Panc1 (cell line): ENCODE data around the gene CANX. TPM values are rescaled to one million over a fixed set of nuclear protein-coding genes. Genes with fewer than 3 reads are reported as not detected.

Experiments
- ATAC-seq: fragments of 200-7000 bp; cut with Tn5 transposase; 2 replicates; pipeline ENCODE4 v1.9.1; 2020; ENCODE audit warnings: mild to moderate bottlenecking, moderate library complexity
- BruUV-seq: library from RNA; stranded (reverse); fragments of 400-500 nt; replicated peaks from 2 replicates; lab custom pipeline; 2021; lab: Mats Ljungman, UMichigan
- CTCF ChIA-PET: fragments of 300-600 bp; sonication (Branson Sonifier 250); formaldehyde crosslinking; loops from one replicate; lab custom pipeline; 2022; ENCODE audit warnings: antibody characterized with exemption; lab: Charles Lee
- POLR2A ChIA-PET: fragments of 300-600 bp; sonication (Branson Sonifier 250); formaldehyde crosslinking; loops from one replicate; lab custom pipeline; 2022; ENCODE audit warnings: antibody characterized with exemption; lab: Charles Lee
- DNase-seq: peaks from one replicate; pipeline ENCODE4 v3.0.0-alpha.2; 2010; ENCODE audit warnings: low read depth, low spot score
- H3K27ac ChIP-seq: 2 replicates; pipeline ENCODE4 v1.5.1; 2011; ENCODE audit warnings: mild to moderate bottlenecking, low read length, inconsistent platforms
- H3K27me3 ChIP-seq: fragments of 200-500 bp; sonication (Bioruptor generic); 2 replicates; pipeline ENCODE4 v1.6.0; 2014; ENCODE audit warnings: low read length, inconsistent platforms; ENCODE audit not compliant: control insufficient read depth, insufficient read depth
- H3K36me3 ChIP-seq: fragments of 200-500 bp; sonication (Bioruptor generic); 2 replicates; pipeline ENCODE4 v1.5.1; 2014; ENCODE audit warnings: inconsistent platforms, mild to moderate bottlenecking, low read length, moderate library complexity; ENCODE audit not compliant: control insufficient read depth, insufficient read depth
- H3K4me1 ChIP-seq: 2 replicates; pipeline ENCODE4 v1.5.1; 2011; ENCODE audit warnings: inconsistent platforms, mild to moderate bottlenecking, low read length, moderate library complexity; ENCODE audit not compliant: control insufficient read depth, insufficient read depth
- H3K4me3 ChIP-seq, 2 experiments: 2 replicates each; pipeline ENCODE4 v1.5.1; 2011 to 2012; ENCODE audit warnings: low read depth in 2 of 2, low read length in 2 of 2, mild to moderate bottlenecking in 2 of 2, inconsistent platforms in 1 of 2, moderate library complexity in 1 of 2
- H3K9me3 ChIP-seq: fragments of 200-500 bp; sonication (Bioruptor generic); 2 replicates; pipeline ENCODE4 v1.5.1; 2014; ENCODE audit warnings: low read depth, mild to moderate bottlenecking, inconsistent platforms, low read length, moderate library complexity; ENCODE audit not compliant: control insufficient read depth, insufficient read depth
- CTCF ChIP-seq: fragments of 450-650 bp; IDR thresholded peaks from 2 replicates; pipeline ENCODE4 v1.5.1; 2017; ENCODE audit warnings: mild to moderate bottlenecking
- POLR2AphosphoS5 ChIP-seq: IDR thresholded peaks from 2 replicates; pipeline ENCODE4 v1.6.1; 2012; ENCODE audit warnings: mild to moderate bottlenecking, low read depth, low read length, moderate library complexity
- REST ChIP-seq, 2 experiments: IDR thresholded peaks; 2 replicates each; pipeline ENCODE4 v1.6.1; 2011 to 2012; ENCODE audit warnings: low read depth in 2 of 2, control low read depth in 1 of 2, low read length in 1 of 2, mild to moderate bottlenecking in 1 of 2, moderate library complexity in 1 of 2; ENCODE audit not compliant: insufficient read depth in 1 of 2
- SIN3A ChIP-seq: IDR thresholded peaks from 2 replicates; pipeline ENCODE4 v1.6.1; 2012; ENCODE audit warnings: low read depth, mild to moderate bottlenecking, low read length, moderate library complexity, borderline replicate concordance; ENCODE audit not compliant: insufficient read depth
- TCF7L2 ChIP-seq: IDR thresholded peaks from 2 replicates; pipeline ENCODE4 v1.6.1; 2011; ENCODE audit warnings: mild to moderate bottlenecking, low read depth, low read length, inconsistent platforms
- in situ Hi-C: cut with HindIII; loops from 2 replicates; pipeline ENCODE4 v1.10.0; 2016; ENCODE audit warnings: low sequenced_read_pairs, low pct_unique_long_range_greater_than_20kb
- intact Hi-C: fragments of 100-400 bp; cut with micrococcal nuclease; formaldehyde crosslinking; loops from one replicate; pipeline ENCODE4 v1.10.0; 2022; ENCODE audit not compliant: unreplicated experiment
- total RNA-seq: library from RNA; stranded (reverse); gene quantifications from one replicate; pipeline ENCODE4 v1.2.1, GENCODE V29; 2021; ENCODE audit not compliant: unreplicated experiment

The CANX gene
- total RNA-seq, 1 experiment from 2014 or later: 707 TPM

GRCh38 chr5:179763215-179763945 lies 64.6 kb downstream of the CANX start:
- DNase-seq: peak; percentile 55
- BruUV-seq: no TSS peak
- in situ Hi-C loops (no loop called here), intact Hi-C loops (no loop called here)
- POLR2A ChIA-PET: interaction anchor here (0.7 kb wide), 1 partner anchor 64 kb away, joined by 6 read pairs; no protein-coding TSS in a partner anchor
- Histone ChIP-seq H3K27me3 (no peaks in the 10 kb centered on the region), H3K4me3 (no peak overlapping the region), H3K9me3 (no peaks in the 10 kb centered on the region), H3K27ac (0 out of 2 replicates have a peak overlapping the region, but pooled peaks have one; percentile 40), H3K4me1 (peaks cover 36% of the 10 kb centered on the region), H3K36me3 (peaks cover 2% of the 10 kb centered on the region; the same call in 1 of the 2 replicates)
- CTCF ChIA-PET: interaction anchor here (0.5 to 1.4 kb wide), 6 partner anchors 8 to 57 kb away, joined by 3 to 5 read pairs (median 3); partner anchors contain the start of gene SQSTM1
- TF ChIP-seq CTCF (peak; percentile 96), POLR2AphosphoS5 (no peak)
- peak; percentile 80 for ATAC-seq

- BruUV-seq: no TSS peak
- ATAC-seq (no peak), DNase-seq (no peak)
- no peaks in the 10 kb centered on the region for H3K27me3 ChIP-seq
- no peak for TF ChIP-seq POLR2AphosphoS5
- TF ChIP-seq CTCF: no peak
- no peak for TF ChIP-seq TCF7L2
- no peak for TF ChIP-seq SIN3A
- no peak for TF ChIP-seq REST (IDR thresholded peaks at IDR 0.05; ENCODE audit: insufficient read depth in 1 of 2, low read depth in 2 of 2, low read length in 1 of 2)
- H3K36me3 ChIP-seq: peaks cover 2% of the 10 kb centered on the region; the same call in 1 of the 2 replicates
- H3K4me1 ChIP-seq: peaks cover 36% of the 10 kb centered on the region
- ChIA-PET POLR2A (no interaction called here), CTCF (interaction anchor here (0.5 kb wide), 1 partner anchor 23 kb away, joined by 3 read pairs; no protein-coding TSS in a partner anchor)
- H3K4me3 ChIP-seq: no peak overlapping the region
- intact Hi-C loops: no loop called here
- no peaks in the 10 kb centered on the region for H3K9me3 ChIP-seq
- in situ Hi-C loops: no loop called here
- H3K27ac ChIP-seq: no peak overlapping the region
Measured at GRCh38 chr5:179764056-179764455, 65.3 kb downstream of the CANX start.
